Stimulated activated naive CD4-positive, alpha-beta T cell (primary cell): ENCODE results near the gene LRRC2.
"Not testable (repeated sequence)": the region's sequence is repeated elsewhere in the genome, so short reads cannot be mapped to it uniquely, and the experiment has no call there.

Experiments used
- DNase-seq, 6 experiments: peaks; one replicate each; lab custom pipeline; 2025; lab: John Stamatoyannopoulos, UW

LRRC2 gene

DNA sequence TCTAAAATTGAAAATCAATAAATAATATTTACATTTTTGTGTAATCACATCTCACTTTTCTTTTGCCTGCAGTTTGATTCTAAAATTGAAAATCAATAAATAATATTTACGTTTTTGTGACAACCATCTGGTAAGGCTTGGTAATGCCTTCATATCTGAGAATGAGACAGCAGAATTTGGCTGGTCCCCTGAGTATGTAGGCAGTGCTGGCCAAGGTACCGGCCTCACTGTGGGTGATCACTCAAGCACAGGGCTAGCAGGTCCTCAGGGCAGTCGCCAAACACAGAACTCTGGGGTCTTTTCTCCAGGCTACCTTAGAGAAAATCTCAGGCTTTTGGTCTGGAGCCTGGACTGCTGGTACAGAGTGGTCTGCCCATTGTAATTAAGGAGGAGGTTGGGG lies 42.1 kb downstream of the LRRC2 start:
- no peak for DNase-seq

DNA sequence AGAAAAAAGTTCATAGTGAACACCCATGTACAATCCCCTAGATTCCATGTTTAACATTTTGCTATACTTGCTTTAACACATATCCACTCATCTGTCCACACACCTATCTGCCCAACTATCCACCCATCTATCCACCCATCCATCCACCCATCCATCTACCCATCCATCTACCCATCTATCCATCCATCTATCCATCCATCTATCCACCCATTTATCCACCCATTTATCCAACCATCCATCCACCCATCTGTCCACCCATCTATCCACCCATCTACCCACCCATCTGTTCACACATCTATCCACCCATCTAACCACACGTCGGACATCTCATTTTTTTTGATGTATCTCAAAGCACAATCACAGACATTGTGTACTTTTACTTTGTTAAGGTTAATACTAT lies 42.5 kb downstream of the LRRC2 start:
- no peak for DNase-seq

DNA sequence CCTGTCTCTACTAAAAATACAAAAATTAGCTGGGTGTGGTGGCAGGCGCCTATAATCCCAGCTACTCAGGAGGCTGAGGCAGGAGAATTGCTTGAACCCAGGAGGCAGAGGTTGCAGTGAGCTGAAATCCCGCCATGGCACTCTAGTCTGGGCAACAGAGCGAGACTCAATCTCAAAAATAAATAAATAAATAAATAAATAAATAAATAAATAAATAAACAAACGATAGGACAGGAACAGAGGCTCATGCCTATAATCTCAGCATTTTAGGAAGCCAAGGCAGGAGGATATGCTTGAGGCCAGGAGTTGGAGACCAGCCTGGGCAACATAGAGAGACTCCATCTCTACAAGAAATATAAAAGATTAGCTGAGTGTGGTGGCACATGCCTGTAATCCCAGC lies 43.9 kb downstream of the LRRC2 start:
- not testable (repeated sequence) for DNase-seq

DNA sequence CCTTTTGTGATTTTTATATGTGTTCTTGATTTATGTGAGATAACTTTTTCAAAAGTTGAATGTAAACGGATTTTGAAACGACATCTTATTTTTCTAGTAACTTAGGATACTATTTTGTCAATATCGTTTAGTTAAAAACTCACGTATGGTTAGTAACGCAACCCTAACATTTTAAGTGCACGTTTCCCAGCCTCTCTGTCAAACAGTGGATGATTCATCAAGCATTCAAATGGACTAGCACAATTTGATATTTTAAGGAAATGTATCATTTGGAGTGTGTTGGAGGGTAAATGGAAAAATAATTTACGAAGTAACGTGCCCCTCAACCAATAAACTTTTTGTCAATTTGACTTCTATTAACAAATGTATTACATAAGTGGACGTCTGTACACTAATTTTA lies 45.0 kb downstream of the LRRC2 start:
- DNase-seq = no peak

DNA sequence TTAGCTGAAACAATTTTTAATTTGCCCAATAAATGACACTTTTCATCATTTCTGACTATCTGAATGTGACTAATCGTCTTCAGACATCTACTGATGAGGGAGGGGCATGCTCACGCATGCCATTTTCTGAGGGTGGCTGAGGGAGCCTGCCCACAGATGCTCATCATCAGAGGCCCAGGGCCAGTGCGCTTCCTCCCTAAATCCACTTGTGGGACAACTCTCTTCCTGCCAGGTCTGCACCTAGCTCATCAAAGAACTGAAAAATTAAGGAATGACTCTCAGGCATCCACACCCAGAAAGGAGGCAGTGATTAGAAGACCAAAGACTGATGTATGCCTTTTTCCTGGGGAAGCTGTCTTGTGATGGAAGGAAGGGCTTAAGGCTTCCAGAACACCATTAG lies 45.6 kb downstream of the LRRC2 start:
- DNase-seq = no peak

DNA sequence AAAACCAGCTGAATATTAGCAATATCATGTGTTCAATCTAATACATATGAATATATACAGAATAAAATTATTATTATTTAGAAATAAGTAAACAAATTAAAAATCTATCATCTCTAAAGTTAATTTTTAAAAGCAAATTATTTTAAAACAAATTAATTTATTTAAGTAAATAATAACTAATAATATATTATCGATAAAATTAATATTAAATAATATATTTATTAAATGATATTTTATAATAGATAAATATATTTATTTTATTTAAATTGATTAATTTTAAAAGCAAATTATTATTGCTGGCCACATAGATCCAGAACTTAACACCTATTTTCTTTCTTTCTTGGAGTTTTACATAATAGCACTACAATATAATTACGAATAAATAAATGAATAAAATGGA lies 46.1 kb downstream of the LRRC2 start:
- no peak for DNase-seq

DNA sequence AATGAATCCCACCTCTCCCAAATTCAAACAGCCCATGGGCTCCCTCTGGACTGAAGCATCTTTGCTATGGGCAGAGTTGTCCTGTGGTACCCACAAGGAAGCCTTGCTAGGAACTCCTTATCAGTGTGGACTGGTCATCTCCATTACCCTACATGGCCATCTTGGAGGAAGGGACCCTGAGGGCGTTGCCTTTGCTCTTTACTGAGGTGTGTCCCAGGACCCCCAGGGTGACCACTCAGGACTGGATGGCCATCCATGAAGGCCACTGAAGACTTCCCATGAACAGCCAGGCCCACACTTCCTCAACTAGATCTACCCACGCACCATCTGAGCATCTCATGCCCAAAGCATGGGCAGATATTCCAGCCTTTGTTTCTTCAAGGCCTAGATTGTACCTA lies 48.3 kb downstream of the LRRC2 start:
- no peak for DNase-seq

DNA sequence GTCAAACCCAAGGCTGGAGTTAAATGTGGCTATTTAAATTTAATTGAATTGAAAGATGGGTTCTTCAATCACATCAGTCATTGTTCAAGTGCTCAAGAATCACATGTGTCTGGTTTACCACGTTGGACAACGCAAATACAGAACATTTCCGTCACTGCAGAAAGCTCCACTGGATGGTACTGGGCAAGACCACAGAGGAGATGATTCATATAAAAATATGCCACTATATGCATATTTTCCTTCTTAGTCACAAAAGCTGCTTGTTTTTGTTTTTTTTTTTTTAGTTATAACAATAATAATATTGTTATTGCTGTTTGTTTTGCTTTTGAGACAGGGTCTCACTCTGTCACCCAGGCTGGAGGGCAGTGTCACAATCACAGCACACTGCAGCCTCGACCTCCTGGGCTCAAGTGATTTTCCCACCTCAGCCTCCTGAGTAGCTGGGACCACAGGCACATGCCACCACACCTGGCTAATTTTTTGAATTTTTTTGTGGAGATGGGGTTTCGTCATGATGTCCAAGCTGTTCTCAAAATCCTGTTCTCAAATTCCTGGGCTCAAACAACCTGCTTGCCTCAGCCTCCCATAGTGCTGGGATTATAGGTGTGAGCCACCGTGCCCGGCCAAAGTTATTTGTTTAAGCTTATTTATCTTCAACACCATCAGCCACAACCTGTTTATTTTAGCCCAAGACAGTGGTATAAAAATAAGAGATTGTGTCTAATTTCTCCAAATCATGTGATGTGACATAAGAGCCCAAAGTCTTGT lies 48.9 kb downstream of the LRRC2 start:
- no peak for DNase-seq

DNA sequence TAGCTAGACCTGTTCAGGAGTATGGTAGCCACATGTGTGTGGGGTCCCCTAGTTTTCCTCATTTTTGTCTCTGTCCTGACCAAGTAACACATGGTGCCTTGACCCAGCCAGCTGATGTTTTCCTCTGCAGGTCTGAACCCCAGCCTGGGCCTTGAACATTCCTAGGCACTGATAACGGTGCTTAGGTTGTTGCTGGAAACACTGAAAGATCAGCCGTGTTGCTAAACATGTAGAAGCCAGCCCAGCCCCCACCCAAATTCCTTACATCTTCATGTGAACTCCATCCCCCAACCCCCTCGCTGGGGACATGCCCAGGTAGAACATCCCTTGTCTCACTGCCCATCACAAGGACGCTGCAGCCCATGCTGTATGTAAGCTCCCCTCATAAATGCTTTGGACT lies 49.6 kb downstream of the LRRC2 start:
- no peak for DNase-seq

DNA sequence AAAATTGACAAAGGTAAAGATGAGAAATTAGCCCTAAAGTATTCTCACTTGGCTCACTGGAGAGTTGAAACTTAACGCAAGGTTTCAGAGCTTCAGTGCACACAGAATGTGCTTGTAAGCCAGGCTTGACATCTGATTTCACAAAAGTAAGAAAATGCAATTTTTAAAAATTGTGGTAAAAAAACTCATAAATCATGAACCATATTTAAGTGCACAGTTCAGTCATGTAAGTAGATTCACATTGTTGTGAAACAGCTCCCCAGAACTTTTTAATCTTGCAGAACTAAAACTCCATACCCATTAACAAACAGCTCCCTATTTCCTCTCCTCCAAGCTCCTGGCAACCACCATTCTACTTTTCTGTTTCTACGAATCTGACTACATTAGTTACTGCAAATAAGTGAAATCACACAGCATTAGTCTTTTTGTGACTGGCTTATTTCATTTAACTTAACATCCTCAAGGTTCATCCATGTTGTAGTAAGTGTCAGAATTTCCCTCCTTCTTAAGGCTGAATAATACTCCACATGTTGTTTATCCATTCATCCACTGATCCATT lies 53.8 kb downstream of the LRRC2 start:
- no peak for DNase-seq

DNA sequence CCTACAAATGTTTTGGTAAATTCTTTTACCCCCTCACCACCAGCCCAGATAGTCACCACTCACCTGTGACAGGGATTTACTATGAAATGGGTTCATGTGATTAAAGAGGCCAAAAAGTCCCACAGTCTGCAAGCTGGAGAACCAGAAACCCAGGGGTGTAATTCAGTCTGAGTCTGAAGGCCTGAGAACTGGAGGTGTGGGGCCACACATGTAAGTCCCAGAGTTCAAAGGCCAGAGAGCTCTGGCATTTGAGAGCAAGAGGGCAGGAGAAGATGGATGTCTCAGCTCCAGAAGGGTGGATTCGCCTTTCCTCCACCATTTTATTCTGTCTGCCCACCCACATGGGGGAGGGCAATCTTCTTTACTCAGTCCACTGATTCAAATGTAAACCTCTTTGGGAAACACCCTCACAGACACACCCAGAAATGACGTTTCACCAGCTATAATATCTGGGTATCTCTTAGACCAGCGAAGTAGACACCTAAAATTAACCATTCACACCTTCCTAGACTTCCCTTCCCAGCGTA lies 56.4 kb downstream of the LRRC2 start:
- DNase-seq = no peak

DNA sequence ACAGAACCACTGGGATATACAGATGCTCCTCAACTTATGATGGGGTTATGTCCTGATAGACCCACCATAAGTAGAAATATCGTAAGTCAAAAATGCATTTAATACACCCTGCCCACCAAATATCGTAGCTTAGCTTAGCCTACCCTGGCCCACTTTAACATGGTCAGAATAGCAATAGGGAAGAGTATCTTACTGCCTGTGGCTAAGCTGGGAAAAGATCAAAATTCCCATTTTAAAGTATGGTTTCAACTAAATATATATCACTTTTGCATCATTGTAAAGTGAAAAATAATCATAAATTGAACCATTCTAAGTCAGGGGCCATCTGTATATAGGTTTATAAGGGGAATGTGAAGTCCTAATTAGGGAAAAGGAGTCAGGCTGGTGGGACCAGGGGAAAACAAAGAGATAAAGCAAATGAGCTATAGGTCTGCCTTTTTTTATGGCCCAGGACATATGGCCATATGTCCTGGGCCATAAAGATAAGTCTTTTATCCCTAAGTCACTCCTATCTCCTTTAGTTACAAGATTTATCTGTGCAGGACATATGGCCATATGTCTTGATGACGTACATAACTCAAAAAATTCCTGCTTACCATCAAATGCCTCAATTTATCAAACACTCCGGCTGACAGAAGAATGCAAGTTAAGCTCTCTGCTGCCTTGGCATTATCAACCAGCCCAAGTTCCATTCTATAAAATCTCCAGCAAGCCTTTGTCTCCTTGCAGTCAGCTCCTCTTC lies 57.1 kb downstream of the LRRC2 start:
- no peak for DNase-seq

DNA sequence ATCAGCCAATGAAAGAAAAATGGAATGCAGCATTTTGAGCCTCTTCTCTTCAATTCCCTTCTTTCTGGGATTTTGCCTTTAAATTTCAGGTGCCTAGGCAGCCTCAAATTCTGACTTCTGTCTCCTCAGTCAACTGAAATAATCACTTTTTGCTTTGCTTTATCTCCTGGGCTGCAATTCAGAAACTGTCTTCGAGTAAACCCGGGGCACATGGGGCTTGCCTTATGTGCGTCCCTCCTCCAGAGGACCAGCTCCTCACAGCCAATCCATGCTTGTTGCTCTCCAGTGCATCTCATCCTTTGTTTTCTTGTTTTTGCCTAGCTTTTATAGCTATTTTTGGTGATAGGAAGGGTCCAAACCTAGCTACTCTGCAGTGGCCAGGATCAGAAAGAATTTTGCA lies 59.6 kb downstream of the LRRC2 start:
- no peak for DNase-seq

DNA sequence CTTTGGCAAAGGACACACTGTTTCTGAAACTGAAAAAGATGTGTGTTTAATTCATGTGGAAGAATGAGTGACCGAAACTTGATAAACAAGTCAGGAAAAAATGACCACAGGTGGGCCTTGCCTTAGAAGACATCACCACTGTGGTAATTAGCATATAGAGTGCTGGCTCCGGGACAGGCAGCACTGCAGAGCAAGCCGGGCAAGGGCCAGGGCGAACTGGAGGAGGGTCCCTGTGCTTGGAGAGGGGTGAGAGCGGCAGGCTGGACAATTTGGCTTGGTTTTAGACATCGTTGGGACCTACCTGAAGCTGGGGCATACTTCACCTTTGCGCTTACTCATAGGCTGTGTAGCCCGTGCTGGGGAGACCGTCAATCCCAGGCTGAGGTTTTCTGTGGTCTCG lies 60.1 kb downstream of the LRRC2 start:
- DNase-seq = no peak

DNA sequence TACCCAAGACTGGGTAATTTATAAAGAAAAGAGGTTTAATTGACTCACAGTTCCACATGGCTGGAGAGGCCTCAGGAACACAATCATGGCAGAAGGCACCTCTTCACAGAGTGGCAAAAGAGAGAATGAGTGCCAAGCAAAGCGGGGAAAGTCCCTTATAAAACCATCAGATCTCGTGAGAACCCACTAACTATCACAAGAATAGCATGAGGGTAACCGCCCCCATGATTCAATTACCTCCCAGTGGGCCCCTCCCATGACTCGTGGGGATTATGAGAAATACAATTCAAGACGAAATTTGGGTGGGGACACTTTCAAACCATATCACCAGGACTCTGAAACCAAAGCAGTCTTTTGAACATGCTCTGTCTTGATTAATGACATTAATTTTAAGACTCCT lies 61.3 kb downstream of the LRRC2 start:
- no peak for DNase-seq

DNA sequence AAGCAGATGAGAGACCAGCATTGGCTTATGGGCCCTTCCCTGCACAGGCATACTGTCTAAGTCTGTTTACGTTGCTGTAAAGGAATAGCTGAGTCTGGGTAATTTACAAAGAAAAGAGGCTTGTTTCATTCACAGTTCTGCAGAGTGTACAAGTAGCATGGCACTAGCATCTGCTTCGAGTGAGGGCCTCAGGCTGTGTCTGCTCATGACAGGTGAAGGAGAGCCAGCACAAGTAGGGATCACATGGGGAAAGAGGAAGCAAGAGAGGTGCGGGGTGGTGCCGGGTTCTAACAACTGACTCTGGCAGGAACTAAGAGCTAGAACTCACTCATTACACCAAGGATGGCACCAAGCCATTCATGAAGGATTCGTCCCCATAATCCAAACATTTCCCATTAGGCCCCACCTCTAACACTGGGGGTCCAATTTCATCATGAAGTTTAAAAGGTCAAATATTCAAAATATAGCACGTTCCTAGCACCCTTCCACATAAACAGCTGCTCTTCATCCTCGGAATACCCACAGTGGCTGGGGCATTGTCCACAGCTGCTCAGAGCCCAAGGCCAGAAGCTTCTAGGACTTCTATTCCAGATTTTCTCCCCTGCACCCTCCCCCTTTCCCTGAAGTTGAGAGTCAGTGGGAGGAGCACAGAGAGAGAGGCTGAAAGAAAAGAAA lies 62.8 kb downstream of the LRRC2 start:
- DNase-seq = no peak

DNA sequence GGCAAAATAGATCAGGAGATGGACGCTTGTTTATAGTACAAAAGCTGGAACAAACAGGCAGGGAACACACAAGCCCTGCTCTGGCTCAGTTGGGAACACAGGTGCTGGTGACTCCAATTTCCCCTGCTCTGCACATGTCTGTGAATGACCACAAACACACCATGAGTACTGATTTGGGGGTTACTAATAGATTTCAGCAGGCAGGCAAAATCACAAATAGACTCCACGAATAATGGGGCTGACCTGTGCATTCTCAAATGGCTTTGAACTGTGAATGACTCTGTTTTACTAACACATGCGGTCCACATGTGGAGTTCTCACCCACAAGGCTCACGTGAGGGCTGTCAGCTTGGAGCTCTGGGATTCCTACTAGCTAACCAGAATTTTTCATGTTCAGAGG lies 64.4 kb downstream of the LRRC2 start:
- DNase-seq = no peak

DNA sequence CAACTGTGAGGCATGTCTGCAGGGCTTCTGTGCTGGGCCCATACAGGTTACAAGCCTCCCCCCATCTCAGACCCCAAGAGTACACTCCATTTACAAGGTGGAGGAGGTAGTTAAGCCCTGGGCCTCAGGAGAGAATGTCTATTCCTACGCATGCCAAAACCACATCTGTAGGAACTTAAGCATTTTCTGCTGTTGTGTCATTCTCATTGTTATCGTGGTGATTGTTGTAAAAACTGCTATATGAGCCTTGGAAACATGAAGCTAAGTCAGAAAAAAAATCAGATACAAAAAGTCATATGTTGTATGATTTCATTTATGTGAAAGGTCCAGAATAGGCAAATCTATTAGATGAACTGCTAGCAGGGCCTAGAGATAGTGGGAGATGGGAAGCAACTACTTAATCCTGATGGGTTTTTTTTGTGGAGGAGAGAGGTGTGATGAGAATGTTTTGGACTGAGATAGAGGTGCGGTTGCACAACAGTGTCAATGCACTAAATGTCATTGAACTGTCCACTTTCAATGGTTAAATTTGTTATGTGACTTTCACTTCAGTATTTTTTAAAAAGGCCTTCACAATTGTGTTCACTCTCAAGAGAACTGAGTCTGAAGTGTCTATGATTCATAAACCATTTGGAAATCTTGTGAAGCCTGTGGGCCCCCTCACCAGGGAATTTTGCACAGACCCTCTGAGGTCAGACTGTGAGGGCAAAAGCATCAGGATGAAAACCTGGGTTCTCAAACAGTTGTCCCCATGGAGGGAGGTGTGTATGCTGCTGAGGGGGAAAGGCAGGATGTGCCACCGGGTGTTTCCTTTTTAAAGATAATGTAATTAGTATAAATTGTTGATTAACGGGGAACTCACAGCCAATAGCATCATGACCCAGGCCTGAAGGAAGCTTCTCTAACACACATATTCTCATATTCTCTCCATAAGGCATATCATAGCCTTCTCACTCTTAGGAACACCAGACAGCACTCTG lies 65.2 kb downstream of the LRRC2 start:
- DNase-seq = no peak

DNA sequence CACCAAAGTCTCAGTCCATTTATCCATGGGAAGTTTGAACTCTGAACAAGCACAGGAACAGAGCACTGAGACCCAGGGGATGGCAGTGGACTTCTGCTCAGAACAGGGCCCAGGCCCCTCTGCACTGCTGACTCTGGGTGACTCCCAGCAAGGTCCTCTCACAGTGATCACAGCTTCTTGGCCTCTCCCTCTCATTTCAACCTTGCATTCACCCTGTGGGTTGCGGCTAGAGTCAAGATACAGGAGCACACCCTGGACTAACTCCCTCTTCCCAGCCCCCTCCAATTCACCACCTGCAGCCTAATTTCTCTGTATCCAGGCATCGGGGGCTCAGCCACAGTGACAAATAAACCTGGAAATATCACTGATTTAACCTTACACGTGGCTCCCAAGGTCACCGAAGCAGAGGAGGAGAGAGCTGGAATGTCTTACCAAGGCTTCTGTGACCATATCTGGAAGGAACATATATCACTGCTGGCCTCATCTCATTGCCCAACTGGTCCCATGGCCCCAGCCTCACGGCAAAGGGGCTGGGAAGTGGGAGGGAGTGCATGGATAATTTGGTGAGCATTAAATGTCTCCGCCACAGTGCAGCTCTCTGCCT lies 67.1 kb downstream of the LRRC2 start:
- DNase-seq = no peak

DNA sequence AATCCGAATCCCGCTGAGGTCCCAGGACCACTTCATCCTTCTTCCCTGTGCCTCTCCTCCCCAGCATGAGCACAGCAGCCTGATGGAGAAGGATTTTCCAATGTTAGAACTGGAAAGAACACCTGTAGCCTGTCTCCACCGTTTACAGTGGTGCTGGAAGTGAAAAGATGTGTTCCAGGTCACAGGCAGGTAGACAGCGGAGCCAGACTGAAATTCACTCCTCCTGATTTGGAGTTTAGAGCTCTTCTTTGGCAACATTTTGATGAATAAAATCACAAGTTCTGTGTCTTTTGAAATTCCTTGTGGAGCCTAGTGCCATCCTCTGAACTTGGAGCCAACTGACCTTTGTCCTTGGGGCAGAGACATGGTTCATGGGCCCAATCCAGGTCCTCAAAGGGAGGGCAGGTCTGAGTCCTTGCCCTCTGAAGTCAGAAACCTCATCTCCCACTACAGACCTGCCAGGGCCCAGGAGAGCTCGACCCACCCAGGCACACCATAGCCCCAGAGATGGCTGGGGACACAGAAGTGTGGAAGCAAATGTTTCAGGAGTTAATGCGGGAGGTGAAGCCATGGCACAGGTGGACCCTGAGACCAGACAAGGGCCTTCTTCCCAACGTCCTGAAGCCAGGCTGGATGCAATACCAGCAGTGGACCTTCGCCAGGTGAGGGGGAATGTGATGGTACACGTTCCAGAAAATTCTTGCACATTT lies 68.4 kb downstream of the LRRC2 start, which contains the start of gene RTP3:
Gene RTP3, plus strand, starts transcription at position 421 of the 710 bp plus-strand sequence. Its CDS starts 87 bp downstream, at position 508.
- no peak for DNase-seq
